GM04504 (cell line): ENCODE data around the gene SH2D5.
A peak's percentile ranks its signal among the peaks of the same experiment; 100 is the strongest.
"Not testable (repeated sequence)": the region's sequence is repeated elsewhere in the genome, so short reads cannot be mapped to it uniquely, and the experiment has no call there.

Experiments
- DNase-seq: peaks from one replicate; pipeline ENCODE4 v3.0.0-alpha.2; 2012; ENCODE audit warnings: low read depth

The SH2D5 gene

GRCh38 chr1:20728371-20729154 is 3.9 kb downstream of the SH2D5 start:
- DNase-seq = no peak

GRCh38 chr1:20727746-20728316 is 4.7 kb downstream of the SH2D5 start:
- no peak for DNase-seq

- no peak for DNase-seq
These were observed 5.4 kb downstream of the SH2D5 start for GRCh38 chr1:20726932-20727745.

GRCh38 chr1:20726118-20726911 is 6.2 kb downstream of the SH2D5 start:
- DNase-seq = no peak

GRCh38 chr1:20725189-20726117 is 7.0 kb downstream of the SH2D5 start:
- DNase-seq = no peak

- no peak for DNase-seq
These were observed 7.9 kb downstream of the SH2D5 start for GRCh38 chr1:20724364-20725188.

GRCh38 chr1:20723537-20724363 is 8.8 kb downstream of the SH2D5 start:
- DNase-seq = no peak

GRCh38 chr1:20723159-20723536 is 9.4 kb downstream of the SH2D5 start:
- DNase-seq = no peak

GRCh38 chr1:20721117-20722061 is 11.1 kb downstream of the SH2D5 start:
- DNase-seq = no peak

- DNase-seq = no peak
These were observed 11.8 kb downstream of the SH2D5 start for GRCh38 chr1:20720631-20721091.

- no peak for DNase-seq
These were observed 12.5 kb downstream of the SH2D5 start for GRCh38 chr1:20719871-20720620.

GRCh38 chr1:20719261-20719660 is 13.2 kb downstream of the SH2D5 start:
- DNase-seq = no peak

GRCh38 chr1:20718343-20718882 is 14.1 kb downstream of the SH2D5 start:
- DNase-seq = not testable (repeated sequence)

GRCh38 chr1:20717452-20718342 is 14.8 kb downstream of the SH2D5 start, which contains the start of gene KIF17:
TSS of gene KIF17 (minus strand) at chr1:20718007. CDS start at chr1:20717706, 301 bp downstream.
- DNase-seq = peak; percentile 50

- no peak for DNase-seq
These were observed 16.3 kb downstream of the SH2D5 start for GRCh38 chr1:20716232-20716631.

- no peak for DNase-seq
These were observed 17.1 kb downstream of the SH2D5 start for GRCh38 chr1:20715406-20715805.
